HEK293 (cell line): ENCODE results near the gene C8A.

Source experiments
- CTCF ChIA-PET: fragments of 350-600 bp; formaldehyde crosslinking; extraction: SDS; loops from one replicate; lab custom pipeline; 2021; ENCODE audit warnings: antibody characterized with exemption; lab: Yijun Ruan, JAX
- POLR2A ChIA-PET: fragments of 300-600 bp; formaldehyde crosslinking; extraction: SDS; loops from one replicate; lab custom pipeline; 2020; ENCODE audit warnings: antibody characterized with exemption, inconsistent platforms; lab: Yijun Ruan, JAX
- H3K27ac ChIP-seq: fragments of 200-500 bp; sonication (Bioruptor generic); 2 replicates; pipeline ENCODE4 v1.5.1; 2014; ENCODE audit warnings: low read depth, low read length, control low read depth, inconsistent platforms; ENCODE audit errors: extremely low read depth
- H3K36me3 ChIP-seq, 2 experiments: fragments of 200-500 bp in 1 of 2; sonication (Bioruptor generic) in 1 of 2; 1 replicate in 1 of 2; 2 replicates in 1 of 2; pipeline ENCODE4 v1.5.1; 2014 to 2017; ENCODE audit warnings: inconsistent platforms in 2 of 2, low read length in 2 of 2; ENCODE audit not compliant: control insufficient read depth in 2 of 2, insufficient read depth in 1 of 2
- H3K4me1 ChIP-seq: fragments of 200-500 bp; sonication (Bioruptor generic); 2 replicates; pipeline ENCODE4 v1.5.1; 2014; ENCODE audit warnings: mild to moderate bottlenecking, low read length, inconsistent platforms; ENCODE audit not compliant: control insufficient read depth, insufficient read depth
- H3K4me3 ChIP-seq: 2 replicates; pipeline ENCODE4 v1.5.1; 2011; ENCODE audit warnings: low read depth, mild to moderate bottlenecking, control low read depth, low read length, moderate library complexity
- H3K9me3 ChIP-seq: fragments of 200-500 bp; sonication (Bioruptor generic); 2 replicates; pipeline ENCODE4 v1.5.1; 2014; ENCODE audit warnings: low read depth, low read length, inconsistent platforms; ENCODE audit not compliant: control insufficient read depth, insufficient read depth
- BCL6B ChIP-seq: fragments of 450-650 bp; formaldehyde crosslinking; IDR thresholded peaks from 2 replicates; pipeline ENCODE4 v1.5.1; 2017; ENCODE audit warnings: missing biosample characterization, missing genetic modification characterization
- EGR2 ChIP-seq: fragments of 450-650 bp; formaldehyde crosslinking; IDR thresholded peaks from 2 replicates; pipeline ENCODE4 v1.5.1; 2016; ENCODE audit warnings: low read depth, missing biosample characterization, missing genetic modification characterization
- GFI1B ChIP-seq: fragments of 450-650 bp; formaldehyde crosslinking; IDR thresholded peaks from 2 replicates; pipeline ENCODE4 v1.5.1; 2016; ENCODE audit warnings: missing biosample characterization, missing genetic modification characterization
- KLF1 ChIP-seq: fragments of 450-650 bp; formaldehyde crosslinking; IDR thresholded peaks from 2 replicates; pipeline ENCODE4 v1.5.1; 2016; ENCODE audit warnings: missing biosample characterization, missing genetic modification characterization
- KLF7 ChIP-seq: fragments of 450-650 bp; formaldehyde crosslinking; IDR thresholded peaks from 2 replicates; pipeline ENCODE4 v1.5.1; 2016; ENCODE audit warnings: missing biosample characterization, missing genetic modification characterization, borderline replicate concordance
- MYNN ChIP-seq: fragments of 450-650 bp; formaldehyde crosslinking; IDR thresholded peaks from 2 replicates; pipeline ENCODE4 v1.5.1; 2016; ENCODE audit warnings: missing biosample characterization, missing genetic modification characterization, borderline replicate concordance
- RBAK ChIP-seq: fragments of 450-650 bp; formaldehyde crosslinking; IDR thresholded peaks from 2 replicates; pipeline ENCODE4 v1.5.1; 2016; ENCODE audit warnings: missing biosample characterization, missing genetic modification characterization
- YY1 ChIP-seq: fragments of 450-650 bp; formaldehyde crosslinking; IDR thresholded peaks from 2 replicates; pipeline ENCODE4 v1.5.1; 2018; ENCODE audit warnings: missing biosample characterization, missing genetic modification characterization
- ZBTB21 ChIP-seq: fragments of 450-650 bp; formaldehyde crosslinking; IDR thresholded peaks from 2 replicates; pipeline ENCODE4 v1.5.1; 2017; ENCODE audit warnings: missing biosample characterization, missing genetic modification characterization
- ZBTB7A ChIP-seq: fragments of 450-650 bp; formaldehyde crosslinking; IDR thresholded peaks from 2 replicates; pipeline ENCODE4 v1.5.1; 2016; ENCODE audit warnings: low read depth, missing biosample characterization, missing genetic modification characterization
- ZFHX2 ChIP-seq: fragments of 450-650 bp; formaldehyde crosslinking; conservative IDR thresholded peaks from 2 replicates; pipeline ENCODE4 v1.5.1; 2016; ENCODE audit warnings: missing biosample characterization, missing genetic modification characterization
- ZNF114 ChIP-seq: fragments of 450-650 bp; formaldehyde crosslinking; IDR thresholded peaks from 2 replicates; pipeline ENCODE4 v1.5.0; 2017; ENCODE audit warnings: missing biosample characterization, missing genetic modification characterization
- ZNF174 ChIP-seq: fragments of 450-650 bp; formaldehyde crosslinking; IDR thresholded peaks from 2 replicates; pipeline ENCODE4 v1.5.0; 2017; ENCODE audit warnings: missing biosample characterization, mild to moderate bottlenecking, missing genetic modification characterization
- ZNF280D ChIP-seq: fragments of 450-650 bp; formaldehyde crosslinking; IDR thresholded peaks from 2 replicates; pipeline ENCODE4 v1.5.1; 2016; ENCODE audit warnings: missing biosample characterization, missing genetic modification characterization
- ZNF350 ChIP-seq: fragments of 450-650 bp; formaldehyde crosslinking; IDR thresholded peaks from 2 replicates; pipeline ENCODE4 v1.5.0; 2017; ENCODE audit warnings: missing biosample characterization, mild to moderate bottlenecking, missing genetic modification characterization
- ZNF677 ChIP-seq: fragments of 450-650 bp; IDR thresholded peaks from 2 replicates; pipeline ENCODE4 v1.5.0; 2018; ENCODE audit warnings: missing biosample characterization, mild to moderate bottlenecking, missing genetic modification characterization, moderate library complexity
- ZNF777 ChIP-seq: fragments of 450-650 bp; formaldehyde crosslinking; IDR thresholded peaks from 2 replicates; pipeline ENCODE4 v1.5.1; 2017; ENCODE audit warnings: missing biosample characterization, missing genetic modification characterization, borderline replicate concordance
- ZNF843 ChIP-seq: fragments of 450-650 bp; formaldehyde crosslinking; IDR thresholded peaks from 2 replicates; pipeline ENCODE4 v1.5.1; 2016; ENCODE audit warnings: missing biosample characterization, missing genetic modification characterization
- TF ChIP-seq, protein P1 (sequence below): fragments of 450-650 bp; formaldehyde crosslinking; IDR thresholded peaks from 2 replicates; pipeline ENCODE4 v1.5.1; 2016; ENCODE audit warnings: missing biosample characterization, missing genetic modification characterization, borderline replicate concordance
- TF ChIP-seq, protein P2 (sequence below): fragments of 450-650 bp; formaldehyde crosslinking; optimal IDR thresholded peaks from 2 replicates; pipeline ENCODE3; 2016; ENCODE audit warnings: missing biosample characterization, mild to moderate bottlenecking, missing genetic modification characterization
- TF ChIP-seq, protein P3 (sequence below): fragments of 450-650 bp; formaldehyde crosslinking; IDR thresholded peaks from 2 replicates; pipeline ENCODE4 v1.5.1; 2016; ENCODE audit warnings: missing biosample characterization, missing genetic modification characterization, borderline replicate concordance

The C8A gene

GRCh38 chr1:56845343-56845742, 9.3 kb upstream of the C8A start (continued):
- no peak for TF ChIP-seq BCL6B (tag by site-specific recombination)

DNA sequence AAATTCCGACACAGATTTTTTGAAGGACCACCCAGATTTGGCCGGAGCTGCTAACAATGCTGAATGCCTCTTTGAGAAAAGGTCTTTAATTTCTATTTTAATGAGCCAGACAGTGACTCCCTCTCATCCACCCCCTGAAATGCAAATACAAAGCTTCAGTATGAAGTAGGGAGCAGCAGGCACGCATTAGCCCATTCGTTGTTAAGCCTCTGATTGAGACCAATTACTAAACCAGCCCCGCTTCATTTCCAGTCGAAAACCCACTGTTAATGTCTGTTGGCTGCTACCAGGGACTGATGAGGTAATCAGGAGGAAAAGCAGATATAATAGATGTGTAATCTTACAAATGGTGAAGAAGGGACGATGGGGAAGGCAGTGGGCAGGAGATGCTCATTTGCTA, 4.8 kb upstream of the C8A start:
- POLR2A ChIA-PET: no interaction called here
- H3K27ac ChIP-seq: no peak overlapping the region
- TF ChIP-seq ZNF174 (tag by site-specific recombination) (no peak), GFI1B (no peak), ZNF843 (tag by site-specific recombination) (no peak), RBAK (tag by site-specific recombination) (no peak)
- TF ChIP-seq, all 188 proteins: peak for 0
- CTCF ChIA-PET: interaction anchor here (1.5 kb wide), 1 partner anchor 18 kb away, joined by 7 read pairs; no protein-coding TSS in a partner anchor
- no peaks in the 10 kb centered on the region for H3K36me3 ChIP-seq
- no peaks in the 10 kb centered on the region for H3K4me1 ChIP-seq
- H3K9me3 ChIP-seq: no peaks in the 10 kb centered on the region
- no peak overlapping the region for H3K4me3 ChIP-seq

DNA sequence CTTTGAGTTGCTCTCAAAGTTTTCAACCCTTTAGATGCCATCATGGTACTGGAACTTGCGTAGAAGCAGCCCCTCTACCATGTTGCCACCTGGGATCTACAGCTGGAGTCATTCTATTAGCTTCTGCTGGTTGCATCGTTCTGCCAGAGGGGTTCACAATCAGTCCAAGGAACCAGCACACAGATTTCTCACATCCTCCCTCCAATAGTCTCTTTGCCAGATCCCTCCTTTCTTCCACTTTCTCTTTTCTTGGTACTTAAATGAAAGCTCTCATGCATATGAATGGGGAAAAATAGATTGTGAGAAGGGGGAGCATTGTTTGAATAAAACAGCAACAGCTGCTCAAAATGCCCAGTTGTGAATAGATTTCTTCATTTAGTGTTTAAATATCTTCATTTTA, 4.2 kb upstream of the C8A start:
- ChIA-PET CTCF (interaction anchor here (0.7 to 1.5 kb wide), 2 partner anchors 19 to 27 kb away, joined by 3 to 7 read pairs; no protein-coding TSS in a partner anchor), POLR2A (no interaction called here)
- Histone ChIP-seq H3K4me1 (no peaks in the 10 kb centered on the region), H3K9me3 (no peaks in the 10 kb centered on the region), H3K4me3 (no peak overlapping the region), H3K27ac (no peak overlapping the region), H3K36me3 (no peaks in the 10 kb centered on the region)
- TF ChIP-seq ZNF777 (tag by site-specific recombination) (no peak), EGR2 (tag by site-specific recombination) (no peak), ZBTB21 (no peak), ZNF677 (tag by site-specific recombination) (no peak), ZNF350 (tag by site-specific recombination) (no peak), ZNF280D (tag by site-specific recombination) (no peak), MYNN (tag by site-specific recombination) (no peak), ZNF114 (tag by site-specific recombination) (no peak), ZBTB7A (no peak), KLF7 (tag by site-specific recombination) (no peak), ZFHX2 (tag by site-specific recombination) (no peak), KLF1 (no peak), YY1 (no peak)
- TF ChIP-seq, protein P1, sequence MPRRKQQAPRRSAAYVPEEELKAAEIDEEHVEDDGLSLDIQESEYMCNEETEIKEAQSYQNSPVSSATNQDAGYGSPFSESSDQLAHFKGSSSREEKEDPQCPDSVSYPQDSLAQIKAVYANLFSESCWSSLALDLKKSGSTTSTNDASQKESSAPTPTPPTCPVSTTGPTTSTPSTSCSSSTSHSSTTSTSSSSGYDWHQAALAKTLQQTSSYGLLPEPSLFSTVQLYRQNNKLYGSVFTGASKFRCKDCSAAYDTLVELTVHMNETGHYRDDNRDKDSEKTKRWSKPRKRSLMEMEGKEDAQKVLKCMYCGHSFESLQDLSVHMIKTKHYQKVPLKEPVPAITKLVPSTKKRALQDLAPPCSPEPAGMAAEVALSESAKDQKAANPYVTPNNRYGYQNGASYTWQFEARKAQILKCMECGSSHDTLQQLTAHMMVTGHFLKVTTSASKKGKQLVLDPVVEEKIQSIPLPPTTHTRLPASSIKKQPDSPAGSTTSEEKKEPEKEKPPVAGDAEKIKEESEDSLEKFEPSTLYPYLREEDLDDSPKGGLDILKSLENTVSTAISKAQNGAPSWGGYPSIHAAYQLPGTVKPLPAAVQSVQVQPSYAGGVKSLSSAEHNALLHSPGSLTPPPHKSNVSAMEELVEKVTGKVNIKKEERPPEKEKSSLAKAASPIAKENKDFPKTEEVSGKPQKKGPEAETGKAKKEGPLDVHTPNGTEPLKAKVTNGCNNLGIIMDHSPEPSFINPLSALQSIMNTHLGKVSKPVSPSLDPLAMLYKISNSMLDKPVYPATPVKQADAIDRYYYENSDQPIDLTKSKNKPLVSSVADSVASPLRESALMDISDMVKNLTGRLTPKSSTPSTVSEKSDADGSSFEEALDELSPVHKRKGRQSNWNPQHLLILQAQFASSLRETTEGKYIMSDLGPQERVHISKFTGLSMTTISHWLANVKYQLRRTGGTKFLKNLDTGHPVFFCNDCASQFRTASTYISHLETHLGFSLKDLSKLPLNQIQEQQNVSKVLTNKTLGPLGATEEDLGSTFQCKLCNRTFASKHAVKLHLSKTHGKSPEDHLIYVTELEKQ (tag by site-specific recombination): no peak
- TF ChIP-seq, protein P2, sequence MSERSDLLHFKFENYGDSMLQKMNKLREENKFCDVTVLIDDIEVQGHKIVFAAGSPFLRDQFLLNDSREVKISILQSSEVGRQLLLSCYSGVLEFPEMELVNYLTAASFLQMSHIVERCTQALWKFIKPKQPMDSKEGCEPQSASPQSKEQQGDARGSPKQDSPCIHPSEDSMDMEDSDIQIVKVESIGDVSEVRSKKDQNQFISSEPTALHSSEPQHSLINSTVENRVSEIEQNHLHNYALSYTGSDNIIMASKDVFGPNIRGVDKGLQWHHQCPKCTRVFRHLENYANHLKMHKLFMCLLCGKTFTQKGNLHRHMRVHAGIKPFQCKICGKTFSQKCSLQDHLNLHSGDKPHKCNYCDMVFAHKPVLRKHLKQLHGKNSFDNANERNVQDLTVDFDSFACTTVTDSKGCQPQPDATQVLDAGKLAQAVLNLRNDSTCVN (tag by site-specific recombination): no peak
- TF ChIP-seq, protein P3, sequence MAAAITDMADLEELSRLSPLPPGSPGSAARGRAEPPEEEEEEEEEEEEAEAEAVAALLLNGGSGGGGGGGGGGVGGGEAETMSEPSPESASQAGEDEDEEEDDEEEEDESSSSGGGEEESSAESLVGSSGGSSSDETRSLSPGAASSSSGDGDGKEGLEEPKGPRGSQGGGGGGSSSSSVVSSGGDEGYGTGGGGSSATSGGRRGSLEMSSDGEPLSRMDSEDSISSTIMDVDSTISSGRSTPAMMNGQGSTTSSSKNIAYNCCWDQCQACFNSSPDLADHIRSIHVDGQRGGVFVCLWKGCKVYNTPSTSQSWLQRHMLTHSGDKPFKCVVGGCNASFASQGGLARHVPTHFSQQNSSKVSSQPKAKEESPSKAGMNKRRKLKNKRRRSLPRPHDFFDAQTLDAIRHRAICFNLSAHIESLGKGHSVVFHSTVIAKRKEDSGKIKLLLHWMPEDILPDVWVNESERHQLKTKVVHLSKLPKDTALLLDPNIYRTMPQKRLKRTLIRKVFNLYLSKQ (tag by site-specific recombination): no peak
